GM21529 (cell line): Measurements from ENCODE around the gene XIST.
"Not testable (repeated sequence)": the region's sequence is repeated elsewhere in the genome, so short reads cannot be mapped to it uniquely, and the experiment has no call there.

ENCODE experiments used
- ATAC-seq: cut with Tn5 transposase; IDR thresholded peaks from one replicate; pipeline ENCODE4 v1.9.1; 2021; ENCODE audit not compliant: unreplicated experiment

XIST gene

GRCh38 chrX:73840120-73840924 lies 12.2 kb downstream of the XIST start:
- ATAC-seq, result no peak

- no peak for ATAC-seq
These were observed 13.4 kb downstream of the XIST start for GRCh38 chrX:73839152-73839551.

- ATAC-seq, result no peak
These were observed 14.4 kb downstream of the XIST start for GRCh38 chrX:73838123-73838522.

- no peak for ATAC-seq
These were observed 15.5 kb downstream of the XIST start for GRCh38 chrX:73836956-73837477.

GRCh38 chrX:73834219-73834618 lies 18.3 kb downstream of the XIST start:
- no peak for ATAC-seq

- no peak for ATAC-seq
These were observed 20.2 kb downstream of the XIST start for GRCh38 chrX:73832319-73832718.

- no peak for ATAC-seq
These were observed 21.0 kb downstream of the XIST start for GRCh38 chrX:73831500-73831899.

GRCh38 chrX:73830489-73831414 lies 21.8 kb downstream of the XIST start:
- ATAC-seq, result no peak

GRCh38 chrX:73829890-73830466 lies 22.5 kb downstream of the XIST start:
- no peak for ATAC-seq

GRCh38 chrX:73828080-73828720 lies 24.3 kb downstream of the XIST start:
- ATAC-seq, result no peak

- no peak for ATAC-seq
These were observed 25.1 kb downstream of the XIST start for GRCh38 chrX:73827406-73827805.

- no peak for ATAC-seq
These were observed 25.5 kb downstream of the XIST start for GRCh38 chrX:73826996-73827395.

GRCh38 chrX:73825569-73825968 lies 26.9 kb downstream of the XIST start:
- ATAC-seq, result no peak

GRCh38 chrX:73823473-73824004 lies 29.0 kb downstream of the XIST start:
- ATAC-seq, result no peak

GRCh38 chrX:73822775-73823174 lies 29.7 kb downstream of the XIST start:
- ATAC-seq, result no peak

- ATAC-seq, result no peak
These were observed 30.5 kb downstream of the XIST start for GRCh38 chrX:73821921-73822559.

GRCh38 chrX:73819864-73820558 lies 32.5 kb downstream of the XIST start:
- not testable (repeated sequence) for ATAC-seq

GRCh38 chrX:73818200-73819116 lies 34.1 kb downstream of the XIST start:
- no peak for ATAC-seq
